ENCODE data around the gene ZC3H18. TPM values are rescaled to one million over a fixed set of nuclear protein-coding genes. Genes with fewer than 3 reads are reported as not detected.

Gene ZC3H18
- total RNA-seq, 3 donors from 2014 or later, result 12.5 to 14.9 (median 13.3) TPM

DNA sequence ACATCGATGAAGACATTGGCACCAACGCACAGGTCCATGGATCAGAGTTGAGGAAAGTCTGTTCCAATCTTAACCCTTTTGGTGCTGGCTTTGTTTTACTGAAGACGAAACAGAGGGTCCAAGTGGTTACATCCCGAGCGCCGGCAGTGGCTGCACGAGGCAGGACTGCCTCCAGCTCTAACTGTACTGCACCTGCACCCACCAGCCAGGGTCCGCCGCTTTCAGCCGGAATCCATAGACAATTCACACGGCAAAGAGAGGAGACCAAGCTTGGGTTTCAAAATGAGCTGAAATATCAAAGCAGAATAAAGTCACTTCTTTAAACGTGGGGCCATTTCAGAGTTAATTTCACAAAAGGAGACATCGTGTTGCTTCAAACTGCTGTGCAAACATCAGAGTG lies 21.2 kb upstream of the ZC3H18 start:
- Histone ChIP-seq H3K4me3 (no peak overlapping the region), H3K9me3 (peaks cover 0 to under 1% of the 10 kb centered on the region in 2 donors), H3K27ac (no peak overlapping the region), H3K36me3 (no peaks in the 10 kb centered on the region), H3K27me3 (peaks cover 0 to 24% of the 10 kb centered on the region in 2 donors), H3K4me1 (no peaks in the 10 kb centered on the region)
- DNase-seq (ENCODE audit: low spot score in 2 of 2), result no peak
- TF ChIP-seq CTCF (IDR thresholded peaks at IDR 0.05) (no peak), POLR2A (IDR thresholded peaks at IDR 0.05) (no peak)
- intact Hi-C loops (cut with DNase I; ENCODE audit: low total_unique reads), result no loop called here

GRCh38 chr16:88549671-88550245 lies 20.4 kb upstream of the ZC3H18 start:
- H3K36me3 ChIP-seq, result no peaks in the 10 kb centered on the region
- no peaks in the 10 kb centered on the region for H3K9me3 ChIP-seq
- intact Hi-C loops (cut with DNase I; ENCODE audit: low total_unique reads), result no loop called here
- peaks cover 0 to 28% of the 10 kb centered on the region in 2 donors for H3K27me3 ChIP-seq
- no peak for DNase-seq (ENCODE audit: low spot score in 2 of 2)
- no peaks in the 10 kb centered on the region for H3K4me1 ChIP-seq
- H3K27ac ChIP-seq, result no peak overlapping the region
- TF ChIP-seq POLR2AphosphoS5 (IDR thresholded peaks at IDR 0.05), result no peak
- TF ChIP-seq POLR2A (IDR thresholded peaks at IDR 0.05), result no peak
- TF ChIP-seq CTCF (IDR thresholded peaks at IDR 0.05), result no peak
- H3K4me3 ChIP-seq, result no peak overlapping the region

GRCh38 chr16:88550246-88550661 lies 19.9 kb upstream of the ZC3H18 start:
- H3K36me3 ChIP-seq, result no peaks in the 10 kb centered on the region
- H3K27ac ChIP-seq, result no peak overlapping the region
- no peak for TF ChIP-seq CTCF (IDR thresholded peaks at IDR 0.05)
- TF ChIP-seq POLR2AphosphoS5 (IDR thresholded peaks at IDR 0.05), result no peak
- TF ChIP-seq POLR2A (IDR thresholded peaks at IDR 0.05), result no peak
- intact Hi-C loops (cut with DNase I; ENCODE audit: low total_unique reads), result no loop called here
- H3K27me3 ChIP-seq, result peaks cover 0 to 31% of the 10 kb centered on the region in 2 donors
- no peak for DNase-seq (ENCODE audit: low spot score in 2 of 2)
- H3K4me3 ChIP-seq, result no peak overlapping the region
- H3K9me3 ChIP-seq, result no peaks in the 10 kb centered on the region
- H3K4me1 ChIP-seq, result no peaks in the 10 kb centered on the region

GRCh38 chr16:88552166-88552565 lies 18.0 kb upstream of the ZC3H18 start:
- no peak for DNase-seq (ENCODE audit: low spot score in 2 of 2)
- H3K9me3 ChIP-seq, result no peaks in the 10 kb centered on the region
- no peaks in the 10 kb centered on the region for H3K36me3 ChIP-seq
- H3K4me1 ChIP-seq, result no peaks in the 10 kb centered on the region
- intact Hi-C loops (cut with DNase I; ENCODE audit: low total_unique reads), result no loop called here
- H3K27me3 ChIP-seq, result peaks cover 0 to 23% of the 10 kb centered on the region in 2 donors
- H3K4me3 ChIP-seq, result no peak overlapping the region
- no peak overlapping the region for H3K27ac ChIP-seq
- TF ChIP-seq POLR2AphosphoS5 (IDR thresholded peaks at IDR 0.05) (no peak), CTCF (IDR thresholded peaks at IDR 0.05) (no peak), POLR2A (IDR thresholded peaks at IDR 0.05) (no peak)

- Histone ChIP-seq H3K27me3 (peaks cover 0 to 27% of the 10 kb centered on the region in 2 donors), H3K27ac (no peak overlapping the region), H3K4me3 (no peak overlapping the region), H3K9me3 (no peaks in the 10 kb centered on the region), H3K36me3 (no peaks in the 10 kb centered on the region), H3K4me1 (no peaks in the 10 kb centered on the region)
- no peak for DNase-seq (ENCODE audit: low spot score in 2 of 2)
- TF ChIP-seq POLR2AphosphoS5 (IDR thresholded peaks at IDR 0.05) (no peak), POLR2A (IDR thresholded peaks at IDR 0.05) (no peak), CTCF (IDR thresholded peaks at IDR 0.05) (no peak)
- intact Hi-C loops (cut with DNase I; ENCODE audit: low total_unique reads), result no loop called here
Measured at GRCh38 chr16:88552815-88553214, 17.4 kb upstream of the ZC3H18 start.

Data from breast epithelium (tissue), 4 donors.